ENCODE measurements around the gene FOSL1. TPM values are rescaled to one million over a fixed set of nuclear protein-coding genes. Genes with fewer than 3 reads are reported as not detected.

FOSL1 gene
- total and polyA plus RNA-seq, 2 donors (not counting 3 experiments of a cell fraction or from before 2014, with no cell fraction given): 18.1 to 53.8 TPM

- ChIA-PET POLR2A (interaction anchor here (2.5 to 5.4 kb wide), 2 partner anchors 10 to 28 kb away, joined by 19 to 67 read pairs; partner anchors contain the start of genes CCDC85B and FIBP), CTCF (interaction anchor here (2.8 to 4.8 kb wide), 3 partner anchors 10 to 28 kb away, joined by 51 to 73 read pairs (median 57); partner anchors contain the start of genes CCDC85B, EFEMP2 and FIBP)
- dilution Hi-C loops (cut with MboI; ENCODE audit: extremely low pct_ligation_motif_present, low sequenced_read_pairs) (no loop called here), intact Hi-C loops (cut with micrococcal nuclease) (no loop called here)
- Histone ChIP-seq H3K27me3 (ENCODE audit: control insufficient read depth in 2 of 2, insufficient read depth in 2 of 2, low read length in 2 of 2) (no peaks in the 10 kb centered on the region), H3K9me3 (replicated peaks; ENCODE audit: control insufficient read depth, insufficient read depth, low read length) (no peaks in the 10 kb centered on the region), H2AFZ (ENCODE audit: low read depth, low read length) (no peak overlapping the region), H3K4me2 (ENCODE audit: insufficient read depth, low read length) (peak overlapping the region; percentile 55), H3K9ac (replicated peaks; ENCODE audit: extremely low read depth, insufficient read depth, low read length) (peak overlapping the region; percentile 75), H4K20me1 (replicated peaks; ENCODE audit: control insufficient read depth, extremely low read depth, insufficient read depth, low read length) (peaks cover 1% of the 10 kb centered on the region), H3K9me1 (replicated peaks; ENCODE audit: control insufficient read depth, extremely low read depth, insufficient read depth, low read length) (no peaks in the 10 kb centered on the region), H3K4me1 (ENCODE audit: control insufficient read depth, extremely low read depth, insufficient read depth, low read length) (peaks cover 28% of the 10 kb centered on the region), H3K79me2 (ENCODE audit: control insufficient read depth, insufficient read depth, low read length) (peaks cover 46% of the 10 kb centered on the region), H3K4me3 (replicated peaks in 1 of 3; ENCODE audit: insufficient read depth in 1 of 3, low read depth in 1 of 3, low read length in 3 of 3) (peak overlapping the region; percentile 36 to 76 (median 71)), H3K36me3 (ENCODE audit: control insufficient read depth in 2 of 2, extremely low read depth in 1 of 2, insufficient read depth in 2 of 2, low read length in 2 of 2) (peaks cover 10 to 32% of the 10 kb centered on the region in 2 experiments), H3K27ac (ENCODE audit: insufficient read depth, low read depth, low read length) (no peak overlapping the region)
- FAIRE-seq: no peak
- TF ChIP-seq GATA2 (IDR thresholded peaks at IDR 0.05; ENCODE audit: insufficient read depth, insufficient read length, low read depth, low read length): no peak
- no peak for TF ChIP-seq POLR2A (IDR thresholded peaks at IDR 0.05; ENCODE audit: low read depth, low read length)
- TF ChIP-seq MYC (IDR thresholded peaks at IDR 0.05; ENCODE audit: low read depth, low read length): no peak
- TF ChIP-seq, protein P1, sequence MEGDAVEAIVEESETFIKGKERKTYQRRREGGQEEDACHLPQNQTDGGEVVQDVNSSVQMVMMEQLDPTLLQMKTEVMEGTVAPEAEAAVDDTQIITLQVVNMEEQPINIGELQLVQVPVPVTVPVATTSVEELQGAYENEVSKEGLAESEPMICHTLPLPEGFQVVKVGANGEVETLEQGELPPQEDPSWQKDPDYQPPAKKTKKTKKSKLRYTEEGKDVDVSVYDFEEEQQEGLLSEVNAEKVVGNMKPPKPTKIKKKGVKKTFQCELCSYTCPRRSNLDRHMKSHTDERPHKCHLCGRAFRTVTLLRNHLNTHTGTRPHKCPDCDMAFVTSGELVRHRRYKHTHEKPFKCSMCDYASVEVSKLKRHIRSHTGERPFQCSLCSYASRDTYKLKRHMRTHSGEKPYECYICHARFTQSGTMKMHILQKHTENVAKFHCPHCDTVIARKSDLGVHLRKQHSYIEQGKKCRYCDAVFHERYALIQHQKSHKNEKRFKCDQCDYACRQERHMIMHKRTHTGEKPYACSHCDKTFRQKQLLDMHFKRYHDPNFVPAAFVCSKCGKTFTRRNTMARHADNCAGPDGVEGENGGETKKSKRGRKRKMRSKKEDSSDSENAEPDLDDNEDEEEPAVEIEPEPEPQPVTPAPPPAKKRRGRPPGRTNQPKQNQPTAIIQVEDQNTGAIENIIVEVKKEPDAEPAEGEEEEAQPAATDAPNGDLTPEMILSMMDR (IDR thresholded peaks at IDR 0.05; ENCODE audit: extremely low read depth in 1 of 2, insufficient read depth in 1 of 2, low read depth in 1 of 2, low read length in 2 of 2): no peak
- TF ChIP-seq FOS (IDR thresholded peaks at IDR 0.05; ENCODE audit: borderline replicate concordance, insufficient read depth, low read length): no peak
- TF ChIP-seq EZH2 (IDR thresholded peaks at IDR 0.05; ENCODE audit: borderline replicate concordance, low read depth, low read length, severe bottlenecking): no peak
- TF ChIP-seq JUN (IDR thresholded peaks at IDR 0.05; ENCODE audit: borderline replicate concordance, insufficient read depth, insufficient read length, low read depth): no peak
- no peak for TF ChIP-seq POLR2AphosphoS5 (IDR thresholded peaks at IDR 0.05; ENCODE audit: insufficient read depth, low read depth, low read length)
- TF ChIP-seq, protein P2, sequence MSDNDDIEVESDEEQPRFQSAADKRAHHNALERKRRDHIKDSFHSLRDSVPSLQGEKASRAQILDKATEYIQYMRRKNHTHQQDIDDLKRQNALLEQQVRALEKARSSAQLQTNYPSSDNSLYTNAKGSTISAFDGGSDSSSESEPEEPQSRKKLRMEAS (IDR thresholded peaks at IDR 0.05; ENCODE audit: insufficient read depth, insufficient read length): no peak
- no peak for DNase-seq (ENCODE audit: low read depth, low spot score)
- no TSS peak for BruUV-seq (replicated peaks)
Measured at GRCh38 chr11:65861533-65862183, 38.5 kb downstream of the FOSL1 start.

Measured in endothelial cell of umbilical vein (primary cell).